GM12872 (cell line): ENCODE data around the gene MAD2L1.

Experiments
- CTCF ChIP-seq: IDR thresholded peaks from 3 replicates; pipeline ENCODE4 v1.5.1; 2011; ENCODE audit warnings: low read depth, mild to moderate bottlenecking, low read length, moderate library complexity; ENCODE audit not compliant: insufficient read depth

MAD2L1 gene

GRCh38 chr4:120066517-120067340, at the start of gene MAD2L1:
MAD2L1 (minus strand) TSS chr4:120066848; CDS start chr4:120066734, 114 bp downstream.
- TF ChIP-seq CTCF: no peak; the same call in 2 of the 3 replicates

DNA sequence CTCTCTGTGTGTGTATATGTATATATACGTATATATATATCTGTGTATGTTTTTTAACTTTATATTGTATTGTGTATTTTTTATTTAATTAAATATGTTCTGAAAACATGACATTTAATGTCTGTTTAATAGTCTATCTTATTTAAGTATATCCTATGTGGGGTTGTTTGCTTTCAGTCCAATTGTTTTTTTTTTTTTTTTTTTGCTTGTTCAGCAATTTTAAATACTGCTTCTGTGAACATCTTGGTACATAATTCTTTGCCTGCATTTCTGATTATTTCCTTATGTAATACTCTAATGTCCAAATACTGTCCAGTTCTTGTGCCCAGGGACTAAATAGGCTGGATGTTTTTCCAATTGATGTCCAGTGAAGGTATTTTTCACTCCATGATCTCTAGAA, 45.1 kb upstream of the MAD2L1 start:
- TF ChIP-seq CTCF: no peak

GRCh38 chr4:120109406-120109805, 42.8 kb upstream of the MAD2L1 start:
- TF ChIP-seq CTCF: no peak

DNA sequence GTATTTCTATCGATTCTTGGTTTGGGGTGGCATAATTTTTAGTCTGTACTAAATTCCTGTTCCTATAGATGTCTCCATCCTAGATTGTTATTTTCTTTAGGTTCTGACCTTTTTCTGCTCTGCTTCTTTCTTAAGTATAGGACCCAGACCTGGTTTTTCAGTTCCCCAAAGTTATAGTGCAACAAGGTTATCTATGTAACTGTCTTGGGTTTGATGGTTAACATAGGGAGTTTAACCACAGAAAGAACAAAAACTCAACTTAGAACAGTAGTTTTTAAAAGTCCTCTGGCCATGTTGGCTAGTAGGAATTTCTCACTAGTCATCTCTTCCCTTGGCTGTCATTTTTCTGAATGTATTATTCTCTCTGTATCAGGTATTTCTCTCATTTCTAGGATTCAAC, 38.8 kb upstream of the MAD2L1 start:
- TF ChIP-seq CTCF: no peak

GRCh38 chr4:120096508-120097297, 30.1 kb upstream of the MAD2L1 start:
- TF ChIP-seq CTCF: no peak

DNA sequence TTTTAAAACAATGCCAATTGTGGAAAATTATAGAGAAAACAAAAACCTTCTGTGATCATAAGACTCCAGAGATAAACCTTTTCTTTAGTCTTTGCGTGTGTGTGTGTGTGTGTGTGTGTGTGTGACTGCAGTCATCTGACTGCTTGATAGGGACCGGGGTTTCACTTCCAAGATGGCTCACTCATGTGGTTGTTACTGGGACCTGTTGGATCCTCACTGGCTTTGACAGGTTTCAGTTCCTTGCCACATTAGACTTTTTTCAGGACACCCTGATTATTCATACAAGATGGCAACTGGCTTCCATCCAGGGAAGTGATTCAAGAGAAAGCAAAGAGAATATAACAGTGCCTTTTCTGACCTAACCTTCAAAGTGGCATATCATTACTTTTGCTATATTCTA, 21.9 kb upstream of the MAD2L1 start:
- no peak for TF ChIP-seq CTCF

DNA sequence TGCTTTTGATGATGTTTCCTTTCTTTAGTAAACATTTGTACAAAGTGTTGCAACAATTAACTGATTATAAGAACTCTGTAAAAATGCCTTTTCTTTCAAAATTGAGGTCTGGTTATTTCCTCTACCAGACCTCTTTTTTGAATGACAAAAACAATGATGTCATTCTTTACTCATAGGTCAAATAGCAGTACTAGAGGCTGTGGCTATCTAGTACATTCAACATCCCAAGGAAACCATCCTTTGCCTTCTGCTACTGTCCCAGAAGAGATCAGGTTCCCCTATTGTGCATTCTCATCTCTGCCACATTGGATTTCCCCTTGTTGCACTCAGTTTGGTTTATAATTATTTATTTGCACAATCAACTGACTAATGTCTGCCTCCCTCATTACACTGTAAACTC, 19.1 kb upstream of the MAD2L1 start:
- TF ChIP-seq CTCF: no peak
